ENCODE results near the gene RALY. TPM values are rescaled to one million over a fixed set of nuclear protein-coding genes. Genes with fewer than 3 reads are reported as not detected.

The RALY gene
- total and polyA plus RNA-seq, 2 of the 4 experiments (the other 2 are of a cell fraction), result 46.2 to 115 TPM

DNA sequence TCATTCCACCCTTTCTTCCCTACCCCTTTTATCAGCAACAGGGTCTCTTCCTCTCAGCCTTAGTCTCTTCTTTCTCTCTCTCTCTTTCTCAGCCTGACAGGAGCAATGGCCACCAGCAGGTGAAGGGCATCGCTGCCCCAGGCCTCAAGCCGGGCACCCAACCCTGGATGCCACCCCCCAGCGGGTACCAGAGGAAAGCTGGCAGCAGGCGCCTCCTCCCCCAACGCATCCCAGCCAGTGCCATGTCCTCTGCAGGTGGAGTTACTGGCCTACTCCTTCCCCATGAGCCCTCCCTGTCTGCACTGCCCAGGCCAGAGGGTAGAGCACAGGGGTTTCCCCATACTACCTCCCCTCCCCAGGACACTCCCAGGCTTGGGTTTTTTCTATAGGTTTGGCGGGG, 86.1 kb downstream of the RALY start:
- no peak overlapping the region for H3K4me3 ChIP-seq (ENCODE audit: insufficient read depth, low read depth, low read length)
- no peak overlapping the region for H4K5ac ChIP-seq (ENCODE audit: low read depth, low read length)
- peaks cover 70% of the 10 kb centered on the region for H3K36me3 ChIP-seq (ENCODE audit: control insufficient read depth, insufficient read depth, low read length)
- dilution Hi-C loops (cut with HindIII; ENCODE audit: low sequenced_read_pairs, unreplicated experiment) (no loop called here), in situ Hi-C loops (cut with MboI; ENCODE audit: low sequenced_read_pairs) (no loop called here), intact Hi-C loops (cut with micrococcal nuclease) (no loop called here)
- no peak overlapping the region for H2BK5ac ChIP-seq (ENCODE audit: low read depth, low read length, poor library complexity, severe bottlenecking)
- no peak overlapping the region for H4K91ac ChIP-seq (ENCODE audit: insufficient read depth, low read depth, low read length)
- H2BK20ac ChIP-seq (ENCODE audit: low read depth, low read length), result no peak overlapping the region
- no peak overlapping the region for H3K4me2 ChIP-seq (ENCODE audit: low read depth, low read length)
- H3K14ac ChIP-seq (replicated peaks; ENCODE audit: low read depth, low read length), result no peak overlapping the region
- no peaks in the 10 kb centered on the region for H3K4me1 ChIP-seq (ENCODE audit: control insufficient read depth, insufficient read depth, low read length)
- H4K8ac ChIP-seq (ENCODE audit: low read depth in 2 of 2, low read length in 2 of 2), result no peak overlapping the region
- no peak overlapping the region for H2AFZ ChIP-seq (replicated peaks; ENCODE audit: low read length, poor library complexity)
- ChIA-PET POLR2A (ENCODE audit: unreplicated experiment) (no interaction called here), CTCF (interaction anchor here (0.7 kb wide), 1 partner anchor 395 kb away, joined by 3 read pairs; no protein-coding TSS in a partner anchor)
- H3K18ac ChIP-seq (ENCODE audit: low read depth, low read length), result no peak overlapping the region
- no peak overlapping the region for H3K4ac ChIP-seq (ENCODE audit: low read depth, low read length)
- ATAC-seq (ENCODE audit: low read depth) (no peak), DNase-seq (no peak)
- no peak for TF ChIP-seq NFE2L2 (IDR thresholded peaks at IDR 0.05; ENCODE audit: low read depth, low read length)
- no peak for TF ChIP-seq MAFK (IDR thresholded peaks at IDR 0.05; ENCODE audit: low read depth, low read length)
- no peak for TF ChIP-seq BHLHE40 (IDR thresholded peaks at IDR 0.05; ENCODE audit: low read depth, low read length)
- no peak for TF ChIP-seq CEBPB (IDR thresholded peaks at IDR 0.05; ENCODE audit: low read depth, low read length)
- TF ChIP-seq RCOR1 (IDR thresholded peaks at IDR 0.05; ENCODE audit: insufficient replicate concordance, low read length), result no peak
- TF ChIP-seq POLR2A (IDR thresholded peaks at IDR 0.05; ENCODE audit: low read depth, low read length), result no peak
- TF ChIP-seq SMC3 (IDR thresholded peaks at IDR 0.05; ENCODE audit: low read depth, low read length), result no peak
- TF ChIP-seq MXI1 (IDR thresholded peaks at IDR 0.05; ENCODE audit: borderline replicate concordance, low read depth, low read length), result no peak
- no peak for TF ChIP-seq USF2 (IDR thresholded peaks at IDR 0.05; ENCODE audit: low read depth, low read length)
- H3K79me1 ChIP-seq (ENCODE audit: low read depth in 1 of 2, low read length in 2 of 2), result peaks cover 44 to 94% of the 10 kb centered on the region in 2 experiments
- no peak overlapping the region for H3K27ac ChIP-seq (ENCODE audit: insufficient read depth, low read length)
- H3K9me1 ChIP-seq (ENCODE audit: insufficient read depth, low read length), result peaks cover 31% of the 10 kb centered on the region
- H2BK15ac ChIP-seq (ENCODE audit: low read depth, low read length), result no peak overlapping the region
- H3K27me3 ChIP-seq (ENCODE audit: control insufficient read depth, insufficient read depth, low read length), result no peaks in the 10 kb centered on the region
- no peak overlapping the region for H3K23ac ChIP-seq (ENCODE audit: low read depth, low read length)
- H4K20me1 ChIP-seq (ENCODE audit: insufficient read depth, low read length), result peaks cover 60% of the 10 kb centered on the region
- no TSS peak for BruUV-seq (replicated peaks)
- no peak overlapping the region for H2BK120ac ChIP-seq (ENCODE audit: low read depth, low read length)
- H2AK5ac ChIP-seq (ENCODE audit: low read depth, low read length), result no peak overlapping the region
- no peak overlapping the region for H2AK9ac ChIP-seq (replicated peaks; ENCODE audit: low read depth, low read length, poor library complexity)
- H3K56ac ChIP-seq (ENCODE audit: extremely low read depth, insufficient read depth, low read length), result no peak overlapping the region
- H3K9ac ChIP-seq (ENCODE audit: low read depth, low read length), result no peak overlapping the region
- WGBS, 2 experiments (ENCODE audit: extremely low coverage in 2 of 2, insufficient read length in 1 of 2), result 100% methylated on average over 2 of the region's 6 CpGs; no CpG with 5 or more reads in 1 of the 2 experiments
- no peaks in the 10 kb centered on the region for H3K9me3 ChIP-seq (ENCODE audit: control insufficient read depth, insufficient read depth, low read length)

Measured in IMR-90 (cell line).